ENCODE results near the gene PRIM2. TPM values are rescaled to one million over a fixed set of nuclear protein-coding genes. Genes with fewer than 3 reads are reported as not detected.

Gene PRIM2
- total and polyA plus RNA-seq, 8 donors: 1.6 to 7.2 (median 3.3) TPM

GRCh38 chr6:57294862-57295445 lies 22.5 kb upstream of the PRIM2 start:
- TF ChIP-seq CTCF (IDR thresholded peaks at IDR 0.05): no peak
- ATAC-seq: no peak
- no peak for DNase-seq
- Histone ChIP-seq H3K27ac (no peak overlapping the region), H3K36me3 (no peaks in the 10 kb centered on the region), H3K4me3 (no peak overlapping the region), H3K4me1 (no peaks in the 10 kb centered on the region), H3K9me3 (no peaks in the 10 kb centered on the region), H3K27me3 (no peaks in the 10 kb centered on the region)
- 67 to 70% methylated on average over 6 of the region's 6 CpGs for WGBS, 2 donors
- FAIRE-seq: no peak
- intact Hi-C loops (cut with DNase I): no loop called here

GRCh38 chr6:57297505-57297904 lies 19.9 kb upstream of the PRIM2 start:
- intact Hi-C loops (cut with DNase I): no loop called here
- H3K27ac ChIP-seq: no peak overlapping the region
- no peak for TF ChIP-seq CTCF (IDR thresholded peaks at IDR 0.05)
- no peak overlapping the region for H3K4me3 ChIP-seq
- DNase-seq: no peak
- H3K9me3 ChIP-seq: no peaks in the 10 kb centered on the region
- no peaks in the 10 kb centered on the region for H3K4me1 ChIP-seq
- H3K36me3 ChIP-seq: no peaks in the 10 kb centered on the region
- H3K27me3 ChIP-seq: no peaks in the 10 kb centered on the region
- FAIRE-seq: no peak
- ATAC-seq: no peak
- WGBS, 2 donors: 29 to 37% methylated on average over 1 of the region's 1 CpG

GRCh38 chr6:57298741-57299140 lies 18.7 kb upstream of the PRIM2 start:
- no peaks in the 10 kb centered on the region for H3K36me3 ChIP-seq
- intact Hi-C loops (cut with DNase I): no loop called here
- ATAC-seq (no peak), DNase-seq (no peak), FAIRE-seq (no peak)
- no peak for TF ChIP-seq CTCF (IDR thresholded peaks at IDR 0.05)
- H3K9me3 ChIP-seq: no peaks in the 10 kb centered on the region
- H3K4me3 ChIP-seq: no peak overlapping the region
- no peaks in the 10 kb centered on the region for H3K4me1 ChIP-seq
- no peak overlapping the region for H3K27ac ChIP-seq
- WGBS, 2 donors: 54 to 69% methylated on average over 2 of the region's 2 CpGs
- no peaks in the 10 kb centered on the region for H3K27me3 ChIP-seq

GRCh38 chr6:57301757-57302156 lies 15.7 kb upstream of the PRIM2 start:
- no peak for ATAC-seq

More at GRCh38 chr6:57301757-57302156, 15.7 kb upstream of the PRIM2 start:
- intact Hi-C loops (cut with DNase I): no loop called here
- no peaks in the 10 kb centered on the region for H3K27me3 ChIP-seq
- H3K9me3 ChIP-seq: no peaks in the 10 kb centered on the region
- no peak for FAIRE-seq
- no peak overlapping the region for H3K27ac ChIP-seq
- DNase-seq: no peak
- H3K4me3 ChIP-seq: no peak overlapping the region
- no peak for TF ChIP-seq CTCF (IDR thresholded peaks at IDR 0.05)
- no peaks in the 10 kb centered on the region for H3K4me1 ChIP-seq
- no peaks in the 10 kb centered on the region for H3K36me3 ChIP-seq
- WGBS, 2 donors: 83 to 95% methylated on average over 1 of the region's 1 CpG

Data from pancreas (tissue), 10 donors.